Effector memory CD8-positive, alpha-beta T cell (primary cell): Measurements from ENCODE around the gene CRELD2.

ENCODE experiments used
- ATAC-seq: fragments of 150-1000 bp; cut with Tn5 transposase; replicated peaks from 2 replicates; pipeline ENCODE4 v1.10.0; 2021; ENCODE audit warnings: mild to moderate bottlenecking, moderate library complexity
- DNase-seq, 3 experiments: peaks; one replicate each; pipeline ENCODE4 v3.0.0; 2021
- H3K27ac Mint-ChIP-seq, 2 donors: one replicate each; pipeline ENCODE4 v1.8.0; 2022; ENCODE audit warnings: mild to moderate bottlenecking in 2 of 2, mixed read lengths in 2 of 2, moderate library complexity in 2 of 2
- H3K27me3 Mint-ChIP-seq, 2 donors: one replicate each; pipeline ENCODE4 v1.8.0; 2022; ENCODE audit warnings: mixed read lengths in 2 of 2
- H3K36me3 Mint-ChIP-seq: one replicate; pipeline ENCODE4 v1.8.0; 2022; ENCODE audit warnings: mild to moderate bottlenecking, moderate library complexity, mixed read lengths; ENCODE audit not compliant: insufficient read depth
- H3K4me1 Mint-ChIP-seq, 2 donors: one replicate each; pipeline ENCODE4 v1.8.0; 2022; ENCODE audit warnings: low read depth in 2 of 2, mixed read lengths in 2 of 2
- H3K4me3 Mint-ChIP-seq, 2 donors: one replicate each; pipeline ENCODE4 v1.8.0; 2022; ENCODE audit warnings: mild to moderate bottlenecking in 2 of 2, mixed read lengths in 2 of 2, moderate library complexity in 2 of 2
- H3K9me3 Mint-ChIP-seq, 2 donors: one replicate each; pipeline ENCODE4 v1.8.0; 2022; ENCODE audit warnings: mixed read lengths in 2 of 2

CRELD2 gene

DNA sequence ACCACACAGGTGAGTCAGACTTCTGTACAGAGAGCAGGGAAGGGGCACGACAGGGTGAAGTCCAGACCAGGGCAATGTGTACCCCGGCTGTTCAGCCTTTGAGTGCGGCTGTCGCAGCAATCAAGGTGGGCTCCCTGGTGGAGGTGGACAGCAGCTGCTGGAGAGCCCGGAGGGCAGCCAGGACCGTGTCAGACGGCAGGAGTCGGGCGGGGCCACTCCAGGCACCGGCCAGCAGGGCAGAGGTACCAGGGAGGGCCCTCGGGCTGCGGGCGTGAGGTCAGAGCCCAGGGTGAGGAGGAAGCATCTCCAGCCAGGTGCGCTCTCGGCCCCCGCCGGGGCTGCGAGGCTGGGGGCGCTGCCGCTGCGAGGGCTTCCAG, 41.3 kb downstream of the CRELD2 start:
- peak overlapping the region in 1 of 2 donors; percentile 81 for H3K27ac Mint-ChIP-seq
- ATAC-seq (no peak), DNase-seq (no peak)
- H3K36me3 Mint-ChIP-seq: peaks cover 66% of the 10 kb centered on the region
- H3K27me3 Mint-ChIP-seq: no peaks in the 10 kb centered on the region
- H3K4me1 Mint-ChIP-seq: peaks cover 16 to 19% of the 10 kb centered on the region in 2 donors
- H3K4me3 Mint-ChIP-seq: peak overlapping the region; percentile 74 to 81
- no peaks in the 10 kb centered on the region for H3K9me3 Mint-ChIP-seq

GRCh38 chr22:49960159-49961004, 41.9 kb downstream of the CRELD2 start, which contains the start of gene PIM3:
PIM3 (plus strand) TSS chr22:49960772; CDS start chr22:49960948, 176 bp downstream.
- Mint-ChIP-seq H3K27me3 (no peaks in the 10 kb centered on the region), H3K27ac (peak within 1 kb of the TSS; percentile 96 to 98), H3K4me3 (peak within 1 kb of the TSS; percentile 88 to 95), H3K36me3 (peaks cover 72% of the 10 kb centered on the region), H3K9me3 (no peaks in the 10 kb centered on the region), H3K4me1 (peaks cover 16 to 19% of the 10 kb centered on the region in 2 donors)
- ATAC-seq: peak; percentile 61
- peak; percentile 81 to 84 (median 82) for DNase-seq

GRCh38 chr22:49961005-49961600, 42.7 kb downstream of the CRELD2 start:
- Mint-ChIP-seq H3K4me1 (peaks cover 16 to 19% of the 10 kb centered on the region in 2 donors), H3K4me3 (peak overlapping the region; percentile 88 to 95), H3K9me3 (no peaks in the 10 kb centered on the region), H3K27ac (peak overlapping the region; percentile 96 to 98), H3K27me3 (no peaks in the 10 kb centered on the region), H3K36me3 (peaks cover 79% of the 10 kb centered on the region)
- ATAC-seq (no peak), DNase-seq (peak in 2 of 3 experiments; percentile 37 to 42)

DNA sequence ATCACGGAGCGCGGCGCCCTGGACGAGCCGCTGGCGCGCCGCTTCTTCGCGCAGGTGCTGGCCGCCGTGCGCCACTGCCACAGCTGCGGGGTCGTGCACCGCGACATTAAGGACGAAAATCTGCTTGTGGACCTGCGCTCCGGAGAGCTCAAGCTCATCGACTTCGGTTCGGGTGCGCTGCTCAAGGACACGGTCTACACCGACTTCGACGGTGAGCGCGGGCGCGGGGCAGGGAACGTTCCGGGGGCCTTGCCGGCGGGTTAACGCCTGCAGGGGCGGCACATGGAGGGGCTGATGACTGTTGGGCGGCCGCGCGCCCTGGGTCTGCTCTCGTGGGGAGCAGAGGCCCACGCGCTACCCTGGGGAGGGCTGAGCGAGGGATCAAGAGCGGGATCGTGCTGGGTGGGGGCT, 43.2 kb downstream of the CRELD2 start:
- peaks cover 84% of the 10 kb centered on the region for H3K36me3 Mint-ChIP-seq
- no peak for DNase-seq
- H3K4me3 Mint-ChIP-seq: peak overlapping the region; percentile 88 to 95
- H3K4me1 Mint-ChIP-seq: peaks cover 16 to 22% of the 10 kb centered on the region in 2 donors
- no peaks in the 10 kb centered on the region for H3K27me3 Mint-ChIP-seq
- H3K9me3 Mint-ChIP-seq: no peaks in the 10 kb centered on the region
- no peak for ATAC-seq
- H3K27ac Mint-ChIP-seq: peak overlapping the region; percentile 96 to 98

- peak; percentile 73 to 79 (median 77) for DNase-seq
- peak overlapping the region; percentile 88 to 95 for H3K4me3 Mint-ChIP-seq
- peak; percentile 52 for ATAC-seq
- H3K27me3 Mint-ChIP-seq: no peaks in the 10 kb centered on the region
- H3K9me3 Mint-ChIP-seq: no peaks in the 10 kb centered on the region
- H3K36me3 Mint-ChIP-seq: peaks cover 88% of the 10 kb centered on the region
- peaks cover 17 to 22% of the 10 kb centered on the region in 2 donors for H3K4me1 Mint-ChIP-seq
- peak overlapping the region; percentile 96 to 98 for H3K27ac Mint-ChIP-seq
Observed at GRCh38 chr22:49962012-49962750, 43.7 kb downstream of the CRELD2 start.

GRCh38 chr22:49962751-49963646, 44.6 kb downstream of the CRELD2 start:
- Mint-ChIP-seq H3K27ac (peak overlapping the region; percentile 96 to 98), H3K27me3 (no peaks in the 10 kb centered on the region), H3K4me1 (peaks cover 20 to 28% of the 10 kb centered on the region in 2 donors), H3K36me3 (peaks cover 93% of the 10 kb centered on the region), H3K4me3 (peak overlapping the region; percentile 88 to 95), H3K9me3 (no peaks in the 10 kb centered on the region)
- ATAC-seq (no peak), DNase-seq (no peak)

DNA sequence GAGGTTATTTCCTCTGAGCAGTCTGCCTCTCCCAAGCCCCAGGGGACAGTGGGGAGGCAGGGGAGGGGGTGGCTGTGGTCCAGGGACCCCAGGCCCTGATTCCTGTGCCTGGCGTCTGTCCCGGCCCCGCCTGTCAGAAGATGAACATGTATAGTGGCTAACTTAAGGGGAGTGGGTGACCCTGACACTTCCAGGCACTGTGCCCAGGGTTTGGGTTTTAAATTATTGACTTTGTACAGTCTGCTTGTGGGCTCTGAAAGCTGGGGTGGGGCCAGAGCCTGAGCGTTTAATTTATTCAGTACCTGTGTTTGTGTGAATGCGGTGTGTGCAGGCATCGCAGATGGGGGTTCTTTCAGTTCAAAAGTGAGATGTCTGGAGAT, 45.2 kb downstream of the CRELD2 start:
- Mint-ChIP-seq H3K27me3 (no peaks in the 10 kb centered on the region), H3K9me3 (no peaks in the 10 kb centered on the region), H3K4me1 (peaks cover 20 to 28% of the 10 kb centered on the region in 2 donors), H3K36me3 (peaks cover 94% of the 10 kb centered on the region), H3K4me3 (peak overlapping the region; percentile 88 to 95), H3K27ac (peak overlapping the region; percentile 96 to 98)
- no peak for DNase-seq
- ATAC-seq: no peak

GRCh38 chr22:49964136-49965090, 46.0 kb downstream of the CRELD2 start:
- H3K27ac Mint-ChIP-seq: peak overlapping the region; percentile 96 to 98
- peaks cover 94% of the 10 kb centered on the region for H3K36me3 Mint-ChIP-seq
- no peaks in the 10 kb centered on the region for H3K27me3 Mint-ChIP-seq
- peak overlapping the region; percentile 88 to 95 for H3K4me3 Mint-ChIP-seq
- ATAC-seq (no peak), DNase-seq (peak in 1 of 3 experiments; percentile 38)
- H3K9me3 Mint-ChIP-seq: no peaks in the 10 kb centered on the region
- H3K4me1 Mint-ChIP-seq: peaks cover 20 to 26% of the 10 kb centered on the region in 2 donors

DNA sequence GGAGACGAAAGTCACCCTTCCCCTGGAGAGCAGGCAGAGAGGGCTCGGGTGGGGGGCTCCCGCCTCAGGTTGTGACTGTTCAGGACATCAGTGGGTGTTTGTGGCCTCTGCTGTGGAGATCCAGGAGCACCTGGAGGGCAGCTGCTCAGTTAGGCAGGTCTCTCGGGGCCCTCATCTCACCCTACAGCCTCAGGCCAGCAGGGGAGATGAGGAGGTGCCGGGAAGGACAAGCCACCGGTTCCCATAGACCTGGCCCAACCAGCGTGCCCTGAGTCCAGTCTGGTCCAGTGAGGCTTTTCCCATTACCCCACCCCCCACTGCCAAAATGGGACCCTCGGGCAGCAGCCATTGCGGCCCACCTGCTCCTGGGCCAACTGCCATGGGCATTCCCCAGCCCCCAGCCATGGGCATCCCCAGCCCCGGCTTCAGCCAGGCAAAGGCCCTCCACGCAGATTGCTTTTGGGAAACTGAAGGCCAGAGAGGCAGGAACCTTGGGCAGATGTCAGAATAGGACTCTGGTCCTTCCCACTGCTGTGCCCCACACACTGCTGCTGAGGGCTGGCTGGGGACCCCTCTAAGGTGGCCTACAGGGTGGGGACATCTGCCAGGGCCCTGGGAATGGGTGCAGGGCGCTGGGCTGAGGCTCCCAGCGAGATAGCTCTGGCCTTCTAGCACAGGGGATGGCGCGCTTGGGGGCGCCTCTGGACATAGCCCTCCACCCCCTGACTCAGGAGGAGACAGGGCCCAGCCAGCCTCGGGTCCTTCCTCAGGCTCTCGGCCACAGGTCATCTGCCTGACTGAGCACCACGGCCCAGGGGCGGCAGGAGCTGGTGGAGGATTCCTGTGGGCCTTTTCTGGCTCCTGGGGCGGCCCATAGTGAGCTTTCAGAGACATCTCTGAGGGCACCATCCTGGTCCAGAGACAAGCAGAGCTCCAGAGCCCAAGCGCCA, 46.9 kb downstream of the CRELD2 start:
- peaks cover 21 to 26% of the 10 kb centered on the region in 2 donors for H3K4me1 Mint-ChIP-seq
- peak overlapping the region; percentile 96 to 98 for H3K27ac Mint-ChIP-seq
- DNase-seq (no peak), ATAC-seq (no peak)
- H3K4me3 Mint-ChIP-seq: peak overlapping the region; percentile 22 to 95
- H3K9me3 Mint-ChIP-seq: no peaks in the 10 kb centered on the region
- H3K27me3 Mint-ChIP-seq: no peaks in the 10 kb centered on the region
- peaks cover 95% of the 10 kb centered on the region for H3K36me3 Mint-ChIP-seq

- ATAC-seq (no peak), DNase-seq (no peak)
- Mint-ChIP-seq H3K36me3 (peaks cover 99% of the 10 kb centered on the region), H3K4me3 (peak overlapping the region in 1 of 2 donors; percentile 48), H3K9me3 (no peaks in the 10 kb centered on the region), H3K27ac (peak overlapping the region in 1 of 2 donors; percentile 98), H3K27me3 (no peaks in the 10 kb centered on the region), H3K4me1 (peaks cover 28 to 33% of the 10 kb centered on the region in 2 donors)
Observed at GRCh38 chr22:49966041-49966773, 47.8 kb downstream of the CRELD2 start.
